ENCODE measurements around the gene ERBB3.
"Not testable (repeated sequence)": the region's sequence is repeated elsewhere in the genome, so short reads cannot be mapped to it uniquely, and the experiment has no call there.

ERBB3 gene

GRCh38 chr12:56079723-56080555 lies at the start of gene ERBB3:
Gene ERBB3 (plus strand): TSS chr12:56080165. CDS start chr12:56080301, 136 bp downstream.
- H3K4me3 ChIP-seq (ENCODE audit: low read depth, low read length), result peak within 1 kb of the TSS; percentile 74
- H3K27me3 ChIP-seq (ENCODE audit: control insufficient read depth, insufficient read depth, low read length), result no peaks in the 10 kb centered on the region
- H3K9me3 ChIP-seq (ENCODE audit: control insufficient read depth, insufficient read depth, low read length), result no peaks in the 10 kb centered on the region
- H3K9ac ChIP-seq (ENCODE audit: low read depth, low read length), result peak within 1 kb of the TSS; percentile 68
- H3K4me1 ChIP-seq (ENCODE audit: control insufficient read depth, insufficient read depth, low read length), result peaks cover 18% of the 10 kb centered on the region
- H3K27ac ChIP-seq (ENCODE audit: low read depth, low read length), result peak within 1 kb of the TSS; percentile 94
- H3K36me3 ChIP-seq (ENCODE audit: control insufficient read depth, insufficient read depth, low read length), result peaks cover 14% of the 10 kb centered on the region

- no peak overlapping the region for H3K9ac ChIP-seq (ENCODE audit: low read depth, low read length)
Measured at GRCh38 chr12:56031987-56032386, 48.0 kb upstream of the ERBB3 start.

GRCh38 chr12:56034586-56035332 lies 45.2 kb upstream of the ERBB3 start:
- no peaks in the 10 kb centered on the region for H3K27me3 ChIP-seq (ENCODE audit: control insufficient read depth, insufficient read depth, low read length)
- H3K4me3 ChIP-seq (ENCODE audit: low read depth, low read length), result no peak overlapping the region
- H3K36me3 ChIP-seq (ENCODE audit: control insufficient read depth, insufficient read depth, low read length), result peaks cover 59% of the 10 kb centered on the region
- no peak overlapping the region for H3K27ac ChIP-seq (ENCODE audit: low read depth, low read length)
- H3K9me3 ChIP-seq (ENCODE audit: control insufficient read depth, insufficient read depth, low read length), result no peaks in the 10 kb centered on the region
- peaks cover 12% of the 10 kb centered on the region for H3K4me1 ChIP-seq (ENCODE audit: control insufficient read depth, insufficient read depth, low read length)
- no peak overlapping the region for H3K9ac ChIP-seq (ENCODE audit: low read depth, low read length)

More at GRCh38 chr12:56031987-56032386, 48.0 kb upstream of the ERBB3 start:
- H3K4me1 ChIP-seq (ENCODE audit: control insufficient read depth, insufficient read depth, low read length), result no peaks in the 10 kb centered on the region
- peaks cover 72% of the 10 kb centered on the region for H3K36me3 ChIP-seq (ENCODE audit: control insufficient read depth, insufficient read depth, low read length)
- no peaks in the 10 kb centered on the region for H3K27me3 ChIP-seq (ENCODE audit: control insufficient read depth, insufficient read depth, low read length)
- no peak overlapping the region for H3K27ac ChIP-seq (ENCODE audit: low read depth, low read length)
- H3K4me3 ChIP-seq (ENCODE audit: low read depth, low read length), result no peak overlapping the region
- no peaks in the 10 kb centered on the region for H3K9me3 ChIP-seq (ENCODE audit: control insufficient read depth, insufficient read depth, low read length)

- no peaks in the 10 kb centered on the region for H3K27me3 ChIP-seq (ENCODE audit: control insufficient read depth, insufficient read depth, low read length)
- no peak overlapping the region for H3K9ac ChIP-seq (ENCODE audit: low read depth, low read length)
Measured at GRCh38 chr12:56037161-56037560, 42.8 kb upstream of the ERBB3 start.

GRCh38 chr12:56038022-56038655 lies 41.8 kb upstream of the ERBB3 start:
- H3K27me3 ChIP-seq (ENCODE audit: control insufficient read depth, insufficient read depth, low read length), result no peaks in the 10 kb centered on the region
- H3K36me3 ChIP-seq (ENCODE audit: control insufficient read depth, insufficient read depth, low read length), result peaks cover 47% of the 10 kb centered on the region
- H3K9ac ChIP-seq (ENCODE audit: low read depth, low read length), result no peak overlapping the region
- H3K4me3 ChIP-seq (ENCODE audit: low read depth, low read length), result no peak overlapping the region
- H3K4me1 ChIP-seq (ENCODE audit: control insufficient read depth, insufficient read depth, low read length), result peaks cover 19% of the 10 kb centered on the region
- H3K27ac ChIP-seq (ENCODE audit: low read depth, low read length), result no peak overlapping the region
- no peaks in the 10 kb centered on the region for H3K9me3 ChIP-seq (ENCODE audit: control insufficient read depth, insufficient read depth, low read length)

More at GRCh38 chr12:56037161-56037560, 42.8 kb upstream of the ERBB3 start:
- no peak overlapping the region for H3K4me3 ChIP-seq (ENCODE audit: low read depth, low read length)
- H3K27ac ChIP-seq (ENCODE audit: low read depth, low read length), result no peak overlapping the region
- H3K36me3 ChIP-seq (ENCODE audit: control insufficient read depth, insufficient read depth, low read length), result peaks cover 50% of the 10 kb centered on the region
- peaks cover 16% of the 10 kb centered on the region for H3K4me1 ChIP-seq (ENCODE audit: control insufficient read depth, insufficient read depth, low read length)
- H3K9me3 ChIP-seq (ENCODE audit: control insufficient read depth, insufficient read depth, low read length), result no peaks in the 10 kb centered on the region

GRCh38 chr12:56040151-56040550 lies 39.8 kb upstream of the ERBB3 start:
- Histone ChIP-seq H3K27me3 (ENCODE audit: control insufficient read depth, insufficient read depth, low read length) (no peaks in the 10 kb centered on the region), H3K36me3 (ENCODE audit: control insufficient read depth, insufficient read depth, low read length) (peaks cover 55% of the 10 kb centered on the region), H3K4me3 (ENCODE audit: low read depth, low read length) (no peak overlapping the region), H3K9me3 (ENCODE audit: control insufficient read depth, insufficient read depth, low read length) (no peaks in the 10 kb centered on the region), H3K9ac (ENCODE audit: low read depth, low read length) (no peak overlapping the region), H3K4me1 (ENCODE audit: control insufficient read depth, insufficient read depth, low read length) (peaks cover 22% of the 10 kb centered on the region), H3K27ac (ENCODE audit: low read depth, low read length) (no peak overlapping the region)

GRCh38 chr12:56040963-56041551 lies 38.9 kb upstream of the ERBB3 start:
- Histone ChIP-seq H3K9me3 (ENCODE audit: control insufficient read depth, insufficient read depth, low read length) (no peaks in the 10 kb centered on the region), H3K27me3 (ENCODE audit: control insufficient read depth, insufficient read depth, low read length) (no peaks in the 10 kb centered on the region), H3K27ac (ENCODE audit: low read depth, low read length) (peak overlapping the region; percentile 94), H3K36me3 (ENCODE audit: control insufficient read depth, insufficient read depth, low read length) (peaks cover 52% of the 10 kb centered on the region), H3K4me3 (ENCODE audit: low read depth, low read length) (peak overlapping the region; percentile 61), H3K4me1 (ENCODE audit: control insufficient read depth, insufficient read depth, low read length) (peaks cover 22% of the 10 kb centered on the region), H3K9ac (ENCODE audit: low read depth, low read length) (peak overlapping the region; percentile 62)

GRCh38 chr12:56041552-56042429 lies 38.2 kb upstream of the ERBB3 start, which contains the start of gene RPS26:
Gene RPS26 (plus strand): TSS chr12:56041918. CDS start chr12:56042167, 249 bp downstream.
- H3K27ac ChIP-seq (ENCODE audit: low read depth, low read length), result peak within 1 kb of the TSS; percentile 94
- H3K36me3 ChIP-seq (ENCODE audit: control insufficient read depth, insufficient read depth, low read length), result peaks cover 44% of the 10 kb centered on the region
- no peaks in the 10 kb centered on the region for H3K9me3 ChIP-seq (ENCODE audit: control insufficient read depth, insufficient read depth, low read length)
- H3K4me3 ChIP-seq (ENCODE audit: low read depth, low read length), result peak within 1 kb of the TSS; percentile 80
- no peaks in the 10 kb centered on the region for H3K27me3 ChIP-seq (ENCODE audit: control insufficient read depth, insufficient read depth, low read length)
- peaks cover 29% of the 10 kb centered on the region for H3K4me1 ChIP-seq (ENCODE audit: control insufficient read depth, insufficient read depth, low read length)
- H3K9ac ChIP-seq (ENCODE audit: low read depth, low read length), result peak within 1 kb of the TSS; percentile 94

- H3K27me3 ChIP-seq (ENCODE audit: control insufficient read depth, insufficient read depth, low read length), result not testable (repeated sequence)
- peaks cover 25% of the 10 kb centered on the region for H3K4me1 ChIP-seq (ENCODE audit: control insufficient read depth, insufficient read depth, low read length)
Measured at GRCh38 chr12:56042430-56042813, 37.5 kb upstream of the ERBB3 start.

GRCh38 chr12:56042843-56043242 lies 37.1 kb upstream of the ERBB3 start:
- Histone ChIP-seq H3K27me3 (ENCODE audit: control insufficient read depth, insufficient read depth, low read length) (no peaks in the 10 kb centered on the region), H3K4me3 (ENCODE audit: low read depth, low read length) (peak overlapping the region; percentile 80), H3K9ac (ENCODE audit: low read depth, low read length) (peak overlapping the region; percentile 94), H3K4me1 (ENCODE audit: control insufficient read depth, insufficient read depth, low read length) (peaks cover 23% of the 10 kb centered on the region), H3K36me3 (ENCODE audit: control insufficient read depth, insufficient read depth, low read length) (peaks cover 36% of the 10 kb centered on the region), H3K27ac (ENCODE audit: low read depth, low read length) (peak overlapping the region; percentile 90), H3K9me3 (ENCODE audit: control insufficient read depth, insufficient read depth, low read length) (no peaks in the 10 kb centered on the region)

More at GRCh38 chr12:56042430-56042813, 37.5 kb upstream of the ERBB3 start:
- Histone ChIP-seq H3K27ac (ENCODE audit: low read depth, low read length) (peak overlapping the region; percentile 90), H3K36me3 (ENCODE audit: control insufficient read depth, insufficient read depth, low read length) (peaks cover 40% of the 10 kb centered on the region), H3K9ac (ENCODE audit: low read depth, low read length) (peak overlapping the region; percentile 94), H3K4me3 (ENCODE audit: low read depth, low read length) (peak overlapping the region; percentile 80)
- not testable (repeated sequence) for H3K9me3 ChIP-seq (ENCODE audit: control insufficient read depth, insufficient read depth, low read length)

All from HUES48 (cell line).